Activated CD4-positive, alpha-beta T cell treated with anti-CD3 and anti-CD28 coated beads, Interleukin-10, Interleukin-2, amounts not matched to agents 100 ng/mL and 50 ng/mL, durations not matched to agents 16 hours and 8 hours (primary cell): ENCODE data around the gene NRP1.

Experiments
- DNase-seq: peaks from one replicate; pipeline ENCODE4 v3.0.0-alpha.2; 2020

NRP1 gene

DNA sequence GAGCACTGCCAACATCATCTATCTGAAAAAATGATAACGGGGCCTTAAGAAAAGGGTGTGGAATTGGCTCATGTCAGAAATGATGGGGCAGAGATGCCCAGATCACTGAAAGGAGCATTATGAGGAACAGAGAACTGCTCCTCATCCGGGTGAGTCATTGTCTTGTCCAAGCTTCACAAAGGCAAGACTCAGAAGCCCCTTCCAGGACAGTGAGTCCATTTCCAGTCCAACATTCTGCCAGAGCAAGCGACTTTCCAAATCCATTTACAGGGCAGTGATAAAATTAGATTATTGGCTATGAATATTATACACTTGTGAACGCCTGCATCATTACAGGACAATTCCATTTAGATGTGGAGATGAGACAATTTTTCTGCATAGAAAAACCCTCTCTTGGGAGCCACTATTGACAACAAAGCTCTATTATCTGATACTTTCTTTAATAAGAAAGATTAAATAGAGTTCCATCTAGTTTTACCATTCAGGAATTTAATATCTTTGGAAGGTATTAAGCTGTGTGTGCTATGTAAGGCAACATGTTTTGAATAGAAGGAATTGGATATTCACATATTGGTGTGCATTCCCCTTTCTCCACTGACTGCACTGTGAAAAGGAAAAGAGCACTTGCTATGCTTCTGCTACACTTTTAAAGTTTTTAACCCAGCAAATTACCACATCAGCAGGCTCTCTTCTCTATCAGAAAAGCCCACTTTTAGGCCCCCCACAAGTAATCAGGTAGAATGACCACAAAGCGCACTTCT is 159.6 kb downstream of the NRP1 start:
- DNase-seq = no peak

DNA sequence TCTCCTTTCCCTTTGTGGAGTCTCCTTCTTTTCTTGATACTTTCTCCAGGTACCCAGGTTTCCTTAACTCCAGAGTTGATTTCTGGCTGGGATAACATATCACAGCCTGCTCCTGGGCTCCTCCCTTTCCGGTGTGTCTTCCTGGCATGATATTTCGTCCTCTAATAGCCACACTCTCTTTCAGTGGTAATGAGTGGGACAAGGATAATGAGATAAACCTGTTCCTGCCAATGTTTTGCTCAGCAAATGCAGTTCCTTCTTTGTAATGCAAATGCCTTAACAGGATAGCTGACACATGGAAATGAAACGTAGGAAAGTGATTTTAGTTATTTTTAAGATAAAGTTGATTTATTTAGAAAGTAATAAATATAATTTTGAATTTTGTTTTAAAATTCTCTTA is 168.6 kb downstream of the NRP1 start:
- no peak for DNase-seq

DNA sequence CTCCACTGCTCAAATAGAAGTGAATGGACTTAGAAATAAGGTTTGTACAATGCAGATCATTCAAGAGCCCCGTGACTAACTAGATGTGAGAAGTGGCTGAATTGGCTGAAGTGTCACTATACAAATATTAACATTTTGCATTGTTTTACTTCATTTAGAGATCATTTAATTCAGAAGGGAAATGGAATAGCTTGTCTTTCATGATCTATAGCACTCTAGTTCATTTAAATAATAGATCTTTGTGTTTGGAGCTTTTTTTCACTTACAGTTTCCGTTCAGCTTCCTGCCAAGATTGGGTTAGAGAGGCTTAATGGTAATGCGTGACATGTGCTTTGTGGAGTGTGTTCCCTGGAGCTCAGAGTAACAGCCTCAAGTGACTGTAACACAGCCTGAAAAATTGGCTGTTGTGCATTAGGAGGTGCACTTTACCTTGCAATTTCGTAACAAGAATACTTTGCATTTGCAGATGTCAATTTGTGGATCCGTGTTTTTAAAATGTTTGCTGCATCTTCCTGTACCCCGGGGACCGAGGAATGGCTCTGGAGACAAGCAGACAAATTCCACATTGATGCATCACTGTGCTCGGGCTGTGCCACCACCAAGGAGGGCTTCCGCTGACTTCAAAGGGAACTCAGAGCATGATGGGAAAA is 170.3 kb downstream of the NRP1 start:
- no peak for DNase-seq

DNA sequence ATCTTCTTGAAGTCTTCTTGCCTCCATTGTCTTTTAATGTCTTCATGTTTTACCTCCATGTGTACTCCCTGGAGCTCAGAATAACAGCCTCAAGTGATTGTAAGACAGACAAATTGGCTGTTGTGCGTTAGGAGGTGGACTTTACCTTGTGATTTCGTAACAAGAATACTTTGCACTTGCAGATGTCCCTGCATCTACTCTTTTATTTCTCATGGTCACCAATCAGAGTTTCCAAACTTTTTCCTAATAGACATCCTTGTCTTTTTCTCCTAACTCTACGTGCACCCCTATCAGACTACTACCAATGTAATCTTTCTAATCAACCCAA is 172.3 kb downstream of the NRP1 start:
- DNase-seq = no peak

DNA sequence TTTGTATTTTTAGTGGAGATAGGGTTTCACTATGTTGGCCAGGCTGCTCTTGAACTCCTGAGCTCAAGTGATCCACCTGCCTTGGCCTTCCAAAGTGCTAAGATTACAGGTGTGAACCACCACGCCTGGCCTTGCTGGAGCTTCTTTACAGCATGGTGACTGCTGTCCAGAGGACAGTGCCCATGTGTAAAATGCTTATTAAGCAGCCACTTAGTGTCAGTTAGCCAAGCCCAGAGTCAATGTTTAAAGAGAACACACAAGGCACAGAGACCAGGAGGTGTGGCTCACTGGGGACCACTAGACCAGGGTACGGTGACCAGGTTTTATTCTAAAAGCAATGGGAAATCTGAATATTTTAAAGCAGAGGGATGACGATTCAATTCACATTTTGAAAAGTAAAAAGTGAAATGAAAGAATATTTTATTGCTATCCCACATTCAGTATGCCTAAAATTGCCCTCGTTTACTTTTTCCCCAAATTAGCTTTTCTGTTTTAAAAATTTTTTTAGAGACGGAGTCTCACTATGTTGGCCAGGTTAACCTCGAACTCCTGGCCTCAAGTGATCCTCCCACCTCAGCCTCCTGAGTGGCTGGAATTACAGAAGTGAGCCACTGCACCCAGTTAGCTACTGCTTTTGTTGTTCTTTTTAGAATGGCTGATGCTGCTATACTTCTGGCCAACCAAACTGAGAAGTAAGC is 172.8 kb downstream of the NRP1 start:
- no peak for DNase-seq

DNA sequence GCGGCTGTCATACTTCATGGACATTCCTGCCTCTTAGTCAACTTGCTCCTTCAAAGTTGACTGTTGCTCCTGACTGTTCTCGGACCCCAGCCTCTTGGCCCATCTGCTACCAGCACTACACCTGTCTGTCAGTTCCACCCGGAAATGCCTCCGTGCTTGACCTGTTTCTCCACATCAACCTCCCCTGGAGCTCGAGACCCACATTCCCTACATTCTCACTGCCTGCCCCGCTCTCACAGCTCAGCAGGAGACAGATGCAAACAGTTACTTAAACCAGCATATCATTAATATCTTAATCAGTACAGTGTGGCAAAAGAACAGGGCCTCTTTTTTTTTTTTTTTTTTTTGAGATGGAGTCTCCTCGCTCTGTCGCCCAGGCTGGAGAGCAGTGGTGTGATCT is 174.3 kb downstream of the NRP1 start:
- no peak for DNase-seq

DNA sequence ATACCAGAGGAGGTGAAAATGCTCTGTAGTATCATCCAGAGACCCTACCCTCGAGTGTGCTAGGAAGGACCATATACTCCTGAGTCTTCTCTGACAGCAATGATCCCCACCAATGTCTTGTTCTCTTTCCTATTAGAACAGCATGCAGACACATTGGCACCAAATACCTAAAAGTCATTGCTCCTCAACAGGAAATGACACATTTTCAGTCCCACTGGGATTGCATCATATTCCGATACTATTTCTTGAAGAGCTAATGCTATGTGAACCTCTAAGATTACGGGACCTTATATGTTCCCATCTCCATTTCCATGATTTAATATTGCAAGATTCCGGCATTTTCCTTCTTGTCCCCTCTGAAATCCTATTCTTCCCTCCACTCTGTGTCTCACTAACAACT is 177.4 kb downstream of the NRP1 start:
- DNase-seq = no peak

DNA sequence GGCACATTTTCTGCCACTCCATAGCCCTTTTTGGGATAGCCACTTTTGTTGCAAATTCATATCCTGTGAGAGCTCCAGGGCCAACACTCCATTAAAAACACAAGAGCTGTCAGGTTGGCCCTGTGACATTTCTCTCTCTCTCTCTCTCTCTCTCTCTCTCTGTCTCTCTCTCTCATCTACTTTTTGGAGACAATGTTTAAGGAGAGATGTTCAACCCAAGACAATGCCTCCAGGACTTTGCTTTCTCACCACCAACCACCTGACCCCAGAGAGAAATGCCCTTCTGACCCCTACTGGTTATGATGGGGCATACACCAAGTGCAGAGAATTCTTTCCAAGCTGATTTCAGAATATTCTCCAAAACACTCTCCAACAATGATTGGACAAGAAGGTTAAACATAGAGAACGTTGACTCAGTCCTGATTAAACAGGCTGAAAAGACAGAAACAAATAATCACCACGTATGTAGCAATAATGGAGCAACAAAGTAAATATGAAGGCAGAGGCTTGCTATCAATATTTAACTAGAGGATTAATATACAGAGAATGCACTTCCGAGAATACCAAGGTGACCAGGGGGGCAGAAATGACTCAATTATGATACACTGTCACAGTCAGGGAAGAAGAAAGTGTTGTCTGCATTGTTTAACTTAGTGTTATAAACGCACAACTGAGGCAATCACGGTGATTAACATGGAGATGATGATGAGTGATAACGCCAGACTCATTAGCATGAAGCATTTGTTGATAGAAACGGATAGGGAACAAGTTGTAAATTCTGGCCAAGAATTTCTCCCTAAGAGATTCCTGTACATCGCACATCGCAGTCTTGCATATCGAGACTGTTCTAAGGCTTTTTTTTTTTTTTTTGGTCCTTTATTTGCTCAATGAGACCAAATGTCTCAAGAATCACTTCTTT is 178.5 kb downstream of the NRP1 start:
- DNase-seq = peak; percentile 83

DNA sequence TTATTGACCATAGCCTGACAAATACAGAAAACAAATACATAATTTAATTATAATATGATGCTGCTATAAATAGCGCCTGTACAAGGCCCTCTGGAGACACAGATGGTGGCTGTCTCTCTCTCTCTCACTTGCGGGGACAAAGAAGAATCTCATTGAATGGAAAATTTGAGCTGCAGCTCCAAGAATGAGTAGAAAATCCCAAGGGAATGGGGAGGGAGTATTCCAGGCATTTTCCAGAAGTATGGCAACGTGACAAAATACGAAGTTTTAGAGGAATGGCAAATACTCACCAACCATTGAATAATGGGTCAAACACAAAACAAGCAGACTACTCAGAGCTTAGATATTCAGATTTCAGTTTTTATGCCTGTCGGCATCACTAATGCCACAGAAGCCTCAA is 179.9 kb downstream of the NRP1 start:
- DNase-seq = no peak

DNA sequence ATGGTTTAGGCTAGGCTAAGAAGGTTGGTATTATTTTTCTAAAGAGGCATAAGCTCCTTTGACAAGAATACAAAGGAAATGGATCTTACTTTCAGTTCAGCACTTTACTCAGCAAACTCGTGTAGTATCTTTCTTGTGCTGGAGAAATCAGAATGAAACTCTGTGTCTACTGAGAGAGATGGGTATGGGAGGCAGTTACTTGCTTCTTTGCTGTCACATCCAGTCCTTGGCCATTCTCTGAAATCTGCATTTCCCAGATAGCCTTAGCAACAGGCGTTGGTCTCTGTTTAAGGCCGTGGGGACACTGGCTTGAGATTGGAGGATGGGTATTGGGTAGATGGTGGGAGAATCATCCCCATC is 180.5 kb downstream of the NRP1 start:
- peak; percentile 78 for DNase-seq

DNA sequence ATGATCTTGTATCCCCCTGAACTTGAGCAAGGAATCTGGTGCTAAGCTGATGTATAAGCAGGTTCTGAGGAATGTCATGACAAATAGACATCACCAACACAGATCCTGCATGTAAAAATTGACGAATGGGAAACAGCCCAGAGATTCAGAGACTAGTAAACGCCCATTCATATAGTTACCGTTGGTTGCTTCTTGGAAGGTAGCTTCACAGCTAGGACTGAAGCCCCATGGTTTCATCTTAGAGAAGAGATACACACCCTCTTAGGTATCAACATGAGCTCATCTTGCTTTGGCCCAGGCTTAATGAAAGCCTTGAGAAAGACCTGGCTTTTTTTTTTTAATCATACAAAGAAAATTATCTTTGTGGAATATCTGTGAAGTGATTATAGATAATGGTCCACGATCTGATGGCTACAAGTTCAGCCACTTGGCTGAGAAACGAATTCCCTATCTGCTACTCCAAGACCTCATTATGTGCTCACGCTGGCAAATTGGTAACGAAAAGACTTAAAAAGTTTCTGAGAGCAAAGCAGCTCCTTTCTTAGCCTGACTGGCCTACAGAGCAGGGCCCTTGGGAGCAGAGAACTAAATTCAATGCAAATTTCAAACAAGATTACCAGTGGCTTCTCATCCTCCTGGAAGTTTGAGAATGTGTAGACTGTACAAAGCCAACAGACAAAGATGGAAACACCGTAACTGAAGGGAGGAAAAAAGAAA is 181.1 kb downstream of the NRP1 start:
- DNase-seq = peak; percentile 81

DNA sequence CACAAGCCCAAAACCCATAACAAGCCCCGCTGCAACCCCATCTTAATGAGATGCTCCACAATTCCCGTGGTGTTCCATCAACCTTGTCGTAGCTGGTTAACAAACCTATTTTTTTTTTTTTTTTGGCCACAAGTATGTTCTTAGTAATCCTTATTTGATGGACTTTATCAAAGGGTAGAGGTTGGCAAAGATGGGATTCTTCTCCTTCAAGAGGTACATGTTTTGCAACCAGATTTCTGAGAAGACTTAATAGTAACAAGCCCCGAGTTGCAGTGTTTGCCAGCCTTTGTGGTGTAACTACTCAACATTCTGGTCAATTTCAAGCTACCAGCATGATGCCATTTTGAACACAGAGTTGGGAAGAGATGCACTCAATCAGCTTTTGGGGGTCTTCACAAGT is 181.7 kb downstream of the NRP1 start:
- no peak for DNase-seq

DNA sequence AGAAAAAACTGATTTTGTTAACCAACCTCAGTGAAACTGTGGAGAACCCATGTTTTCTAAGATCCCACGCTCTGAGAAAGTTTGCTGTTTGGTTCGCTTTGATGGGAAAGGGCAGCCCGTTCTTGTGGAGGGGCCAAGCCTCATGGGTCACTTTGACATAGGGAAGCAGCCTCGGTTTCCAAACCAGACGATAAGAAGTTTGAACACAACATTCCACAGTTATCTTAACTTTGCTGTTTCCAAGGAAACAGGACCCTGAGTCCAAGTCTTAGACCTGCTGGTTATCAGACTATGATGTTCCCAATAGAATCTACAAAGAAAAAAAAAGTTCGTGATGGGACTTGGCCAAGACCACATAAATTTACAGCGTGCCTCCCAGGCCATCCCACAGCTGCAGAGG is 182.3 kb downstream of the NRP1 start:
- DNase-seq = no peak

DNA sequence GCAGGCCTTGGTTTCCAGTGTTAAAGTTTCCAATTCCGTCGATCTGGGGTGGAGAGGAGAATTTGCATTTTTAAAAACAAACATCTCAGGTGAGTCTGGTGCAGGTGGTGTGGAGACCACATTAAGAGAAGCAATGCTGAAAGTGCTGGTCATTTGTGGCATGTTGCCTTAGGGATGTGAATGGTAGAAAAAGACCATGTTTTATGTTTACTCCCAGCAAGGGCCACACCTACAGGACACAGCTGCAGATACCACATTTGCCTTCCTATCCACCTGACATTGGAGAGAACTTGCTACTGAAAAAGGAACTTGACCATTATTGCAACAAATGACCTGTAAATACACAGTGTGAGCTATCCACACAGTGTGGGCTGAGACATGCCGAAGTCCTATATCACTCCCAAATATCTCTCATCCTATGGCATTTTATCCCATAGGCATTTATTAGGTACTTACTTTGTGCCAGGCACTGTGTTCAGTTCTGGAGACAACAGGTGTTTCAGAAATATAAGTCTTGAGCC is 183.1 kb downstream of the NRP1 start:
- no peak for DNase-seq

DNA sequence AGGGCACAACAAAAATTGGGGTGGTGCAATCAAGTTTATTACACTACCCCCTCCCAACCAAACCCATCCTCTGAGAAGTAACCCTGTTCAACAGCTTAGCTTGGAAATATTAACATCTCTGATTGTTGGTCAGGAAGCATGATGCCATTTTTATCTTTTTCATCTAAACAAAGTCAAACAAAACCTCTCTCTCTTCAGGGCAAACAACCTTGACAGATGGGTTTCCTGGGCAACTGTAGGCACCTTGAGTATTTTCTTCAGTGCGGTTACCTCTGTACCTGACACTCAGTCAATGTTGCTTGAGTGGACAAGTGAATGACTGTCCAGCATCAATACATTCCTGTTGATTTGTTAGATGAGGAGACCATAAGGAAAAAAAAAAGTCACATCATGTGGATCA is 183.6 kb downstream of the NRP1 start:
- DNase-seq = no peak

DNA sequence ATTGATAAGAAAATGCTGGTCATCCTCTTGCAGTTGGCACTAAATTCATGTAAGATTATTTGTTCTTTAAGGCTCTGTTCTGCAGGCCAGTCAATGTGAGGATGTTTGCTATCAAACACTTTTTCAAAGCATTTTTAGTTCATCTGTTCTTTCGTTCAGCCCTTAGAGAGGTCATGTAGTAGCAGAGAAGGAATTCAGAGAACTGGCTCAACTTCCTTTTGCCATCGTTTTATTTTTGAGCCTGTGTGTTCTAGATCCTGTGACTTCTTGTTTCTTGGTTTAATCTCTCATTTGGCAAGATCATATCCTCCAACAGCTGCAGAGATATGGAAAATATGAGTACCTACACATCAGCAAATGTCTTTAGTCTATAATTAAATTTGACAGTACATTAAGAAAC is 184.3 kb downstream of the NRP1 start:
- no peak for DNase-seq

DNA sequence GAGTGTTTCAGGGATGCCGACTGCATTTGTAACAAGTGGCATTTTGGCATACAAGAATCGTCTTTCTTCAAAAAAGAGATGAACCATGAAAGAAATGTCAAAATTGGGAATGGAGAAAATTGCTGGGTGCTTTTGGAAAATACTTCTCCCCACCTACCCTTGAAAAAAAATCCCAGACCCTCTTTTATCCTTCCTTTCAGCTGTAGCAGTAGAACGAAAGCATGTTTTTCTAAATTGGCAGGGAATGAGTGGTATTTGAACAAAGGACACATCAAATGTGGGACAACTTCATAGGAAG is 187.5 kb downstream of the NRP1 start:
- DNase-seq = no peak

DNA sequence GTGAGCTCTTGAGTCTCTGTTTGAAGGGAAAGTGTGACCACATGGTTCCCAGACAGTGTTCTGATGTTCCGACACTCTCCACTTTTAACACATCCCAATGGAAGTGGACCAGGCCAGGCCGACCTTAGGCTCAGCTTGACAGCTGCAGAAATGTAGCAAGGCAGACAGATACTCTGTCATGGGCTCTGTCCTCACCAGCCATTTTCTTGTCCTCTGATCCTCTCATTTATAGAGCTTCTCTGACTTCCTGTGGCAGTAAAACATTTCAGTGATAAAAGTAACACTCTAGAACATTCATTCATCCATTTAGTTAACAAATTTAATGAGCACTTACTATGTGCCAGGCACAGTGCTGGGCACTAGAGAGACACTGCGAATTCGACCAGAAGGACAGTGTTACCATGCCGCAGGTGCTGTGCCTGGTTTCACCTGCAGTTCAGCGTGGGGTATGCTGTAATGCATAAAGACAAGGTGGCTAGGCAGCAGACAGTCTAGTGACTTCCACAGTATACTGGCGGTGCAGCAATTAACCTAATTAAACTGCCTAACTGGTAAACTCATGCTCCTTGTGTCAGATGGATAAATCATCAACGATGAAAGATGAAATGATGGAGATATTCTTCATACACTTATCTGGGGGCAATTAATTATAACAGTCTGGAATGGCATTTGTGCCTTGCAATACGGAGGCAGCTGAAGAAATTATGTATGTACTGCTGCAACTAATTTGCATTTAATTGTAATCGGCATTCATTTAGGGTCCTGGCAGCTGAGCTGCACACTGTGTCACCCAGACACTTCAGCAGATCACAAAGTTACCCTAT is 188.1 kb downstream of the NRP1 start:
- no peak for DNase-seq

DNA sequence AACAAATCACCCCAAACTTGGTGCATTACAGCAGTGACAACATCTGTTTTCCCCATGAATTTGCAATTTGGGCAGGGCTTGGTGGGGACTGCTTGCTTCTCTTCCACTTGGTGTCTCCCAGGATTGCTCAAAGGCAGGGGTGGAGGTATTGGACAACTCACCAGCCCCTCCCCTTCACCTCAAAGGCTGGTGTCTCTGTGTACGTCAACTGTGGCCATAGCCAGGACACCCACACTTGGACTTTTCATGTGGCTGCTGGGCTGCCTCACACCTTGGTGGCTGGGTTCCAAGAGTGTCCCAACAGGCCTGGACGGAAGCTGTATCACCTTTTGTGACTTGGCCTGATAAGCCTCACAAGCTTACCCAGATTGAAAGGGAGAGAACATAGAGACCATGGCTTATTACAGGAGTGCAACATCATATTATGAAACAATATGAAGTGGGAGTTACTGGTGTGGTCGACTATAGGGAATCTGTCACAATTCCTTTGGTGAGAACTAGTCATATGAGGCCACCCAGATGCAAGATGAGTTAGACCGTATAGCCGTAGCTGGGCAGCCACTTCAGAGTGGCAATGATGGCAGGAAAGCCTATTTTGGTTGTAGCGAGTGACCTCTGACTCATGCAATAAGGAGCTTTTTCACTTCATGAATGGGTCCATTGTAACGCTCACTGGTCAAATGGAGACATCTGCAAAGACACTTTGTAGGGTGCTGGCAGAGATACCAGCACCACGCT is 188.8 kb downstream of the NRP1 start:
- no peak for DNase-seq

DNA sequence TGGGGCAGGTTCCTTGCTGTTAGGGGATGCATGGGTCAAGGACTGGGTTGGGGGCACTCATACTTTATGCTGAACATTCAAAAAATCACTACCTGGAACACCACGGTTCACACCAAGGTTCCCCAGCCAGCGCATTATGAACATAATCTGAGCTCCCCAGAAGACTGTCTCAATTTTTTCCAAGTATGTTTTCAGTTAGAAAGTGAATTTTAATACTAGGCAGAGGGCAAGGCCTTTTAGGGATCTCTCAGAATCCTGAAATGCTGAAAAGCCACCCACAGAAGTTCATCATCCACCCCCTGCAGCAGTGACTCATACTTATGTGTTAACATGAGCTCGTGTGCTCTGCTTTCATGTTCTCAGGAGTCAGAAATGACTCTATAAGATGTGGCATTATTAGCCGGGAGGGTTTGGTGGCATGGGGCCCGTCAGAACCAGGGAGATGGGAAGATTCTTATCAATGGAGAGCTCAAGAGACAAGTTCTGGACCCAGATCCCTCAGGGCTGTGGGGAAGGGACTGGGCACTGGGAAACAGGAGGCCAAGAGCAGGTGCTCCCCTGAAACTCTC is 191.2 kb downstream of the NRP1 start:
- DNase-seq = peak; percentile 88

DNA sequence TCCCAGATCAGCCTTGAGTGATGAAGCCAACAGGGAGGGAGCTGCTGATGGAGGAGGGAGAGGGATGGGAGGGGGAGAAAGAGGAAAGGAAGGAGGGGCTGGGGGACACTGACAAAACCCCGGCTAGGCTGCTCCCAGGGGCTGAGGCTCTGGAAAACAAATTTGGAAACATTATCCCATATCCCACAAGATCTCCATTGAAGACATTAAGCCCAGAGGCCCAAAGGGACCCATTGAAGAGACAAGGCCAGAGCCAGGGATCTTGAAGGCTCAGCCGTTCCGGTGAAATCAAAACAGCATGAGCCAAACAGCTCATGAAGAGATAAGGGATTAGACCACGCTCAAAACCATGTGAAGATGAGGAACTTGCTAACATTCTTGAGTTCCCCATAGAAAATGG is 192.2 kb downstream of the NRP1 start:
- no peak for DNase-seq
